NOMO-1 (cell line): ENCODE data around the gene FNDC5.

Experiments
- DNase-seq, 2 experiments: peaks; one replicate each; lab custom pipeline; 2025; ENCODE audit not compliant: unreplicated experiment in 2 of 2; lab: John Stamatoyannopoulos, UW

Gene FNDC5

GRCh38 chr1:32885676-32886003 is 14.9 kb upstream of the FNDC5 start:
- no peak for DNase-seq

DNA sequence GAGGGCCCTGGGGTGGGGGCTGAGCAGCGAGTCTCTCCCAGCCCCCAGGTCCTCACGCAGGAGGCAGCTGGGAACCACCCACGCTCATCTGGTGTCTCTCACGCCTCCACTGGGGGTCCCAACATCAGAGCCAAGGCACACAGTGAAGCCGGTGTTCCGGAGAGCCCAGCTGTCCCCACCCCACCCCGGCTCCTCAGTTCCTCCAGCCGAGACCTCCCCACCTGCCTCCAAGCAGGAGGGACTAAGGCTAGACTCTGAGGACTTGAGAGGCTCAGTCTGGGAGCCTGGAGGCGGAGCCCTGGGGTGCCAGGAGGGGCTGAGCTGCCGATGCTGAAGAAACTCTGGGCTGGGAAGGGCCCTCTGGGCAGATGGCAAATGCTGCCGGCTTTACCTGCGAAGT is 14.0 kb upstream of the FNDC5 start:
- DNase-seq: no peak

DNA sequence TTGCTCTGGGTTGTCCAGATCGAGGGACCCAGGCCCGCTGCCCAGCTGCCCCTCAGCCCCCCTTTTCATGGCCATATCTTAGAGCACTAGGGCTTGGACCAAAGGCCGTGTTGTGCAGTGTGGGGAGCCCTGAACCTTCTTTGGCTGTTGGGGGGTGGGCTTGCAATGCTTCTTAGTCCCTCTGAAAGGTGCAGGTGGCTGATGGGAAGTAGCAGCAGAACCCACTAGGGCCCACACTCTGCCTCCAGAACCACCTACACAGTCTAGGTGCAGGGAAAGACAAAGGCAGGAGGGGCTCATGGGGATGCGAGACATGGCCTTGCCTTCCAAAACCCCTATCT is 13.3 kb upstream of the FNDC5 start:
- no peak for DNase-seq

DNA sequence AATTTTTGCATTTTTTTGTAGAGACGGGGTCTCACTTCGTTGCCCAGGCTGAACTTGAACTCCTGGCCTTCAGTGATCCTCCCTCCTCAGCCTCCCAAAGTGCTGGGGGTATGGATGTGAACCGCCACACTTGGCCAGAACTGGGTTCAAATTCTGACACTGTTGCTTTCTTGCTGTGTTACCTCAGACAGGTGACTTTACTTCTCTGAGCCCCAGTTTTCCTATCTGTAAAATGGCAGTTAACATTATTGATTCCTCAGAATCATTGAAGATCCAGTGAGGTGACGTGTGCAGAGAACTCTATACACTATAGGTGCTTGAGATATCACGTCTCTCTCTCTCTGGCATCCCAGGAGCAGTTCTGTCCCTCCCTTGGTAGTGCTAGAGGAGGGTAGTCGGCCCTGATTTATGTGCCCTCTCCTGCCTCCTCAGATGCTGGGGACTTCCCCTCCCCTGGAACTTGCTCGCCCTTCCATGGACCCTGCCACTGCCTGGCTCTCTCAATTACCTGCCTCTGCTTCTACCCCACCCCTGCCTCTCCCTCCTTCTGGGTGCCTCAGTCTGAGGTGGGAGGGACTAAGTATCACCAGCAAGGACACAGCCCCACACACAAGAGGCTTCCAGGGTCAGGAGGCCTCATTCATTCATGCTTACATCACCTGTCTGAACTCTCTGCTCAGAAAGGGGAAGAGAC is 12.8 kb upstream of the FNDC5 start:
- DNase-seq: no peak

GRCh38 chr1:32881871-32882850 is 11.4 kb upstream of the FNDC5 start:
- no peak for DNase-seq

DNA sequence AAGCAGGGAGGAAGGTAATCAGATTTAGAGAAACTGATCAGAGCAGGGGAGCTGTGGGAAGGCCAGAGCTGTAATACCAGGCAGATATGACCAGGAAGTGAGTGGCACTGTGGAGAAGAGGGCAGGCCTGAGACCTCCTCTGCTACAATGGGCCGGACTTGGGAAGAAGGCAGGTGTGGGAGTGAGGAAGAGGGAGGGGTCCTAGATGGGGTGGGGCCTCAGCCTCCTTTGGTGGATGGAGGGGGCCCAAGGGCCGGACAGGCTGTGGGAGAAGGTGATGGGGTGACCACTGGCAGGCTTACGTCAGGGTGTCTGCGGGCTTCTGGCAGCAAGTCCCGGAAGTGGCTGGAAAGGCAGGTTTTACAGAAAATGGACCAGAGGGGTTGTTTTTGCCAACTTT is 10.6 kb upstream of the FNDC5 start:
- no peak for DNase-seq

DNA sequence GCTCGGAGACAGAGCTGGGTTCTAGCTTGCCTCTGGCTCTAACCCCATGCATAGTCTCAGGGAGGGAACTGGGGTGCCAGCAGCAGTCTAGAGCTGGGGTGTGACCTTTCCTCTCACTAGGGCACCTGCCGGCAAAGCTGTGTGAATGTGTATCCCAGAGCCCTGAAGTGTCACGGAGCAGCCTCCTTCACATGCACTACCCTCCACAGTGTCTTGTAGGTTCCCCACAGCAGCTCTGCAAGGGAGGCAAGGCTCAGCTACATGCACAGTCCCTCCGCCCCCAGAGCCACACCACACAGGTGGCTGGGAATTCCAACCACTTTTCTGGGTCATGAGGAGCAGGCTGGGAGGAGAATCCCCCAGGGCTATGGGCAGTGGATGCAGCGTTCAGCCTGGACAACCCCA is 7.9 kb upstream of the FNDC5 start:
- DNase-seq: no peak

GRCh38 chr1:32878183-32878582 is 7.5 kb upstream of the FNDC5 start:
- DNase-seq: no peak

GRCh38 chr1:32877211-32878110 is 6.7 kb upstream of the FNDC5 start:
- DNase-seq: no peak

DNA sequence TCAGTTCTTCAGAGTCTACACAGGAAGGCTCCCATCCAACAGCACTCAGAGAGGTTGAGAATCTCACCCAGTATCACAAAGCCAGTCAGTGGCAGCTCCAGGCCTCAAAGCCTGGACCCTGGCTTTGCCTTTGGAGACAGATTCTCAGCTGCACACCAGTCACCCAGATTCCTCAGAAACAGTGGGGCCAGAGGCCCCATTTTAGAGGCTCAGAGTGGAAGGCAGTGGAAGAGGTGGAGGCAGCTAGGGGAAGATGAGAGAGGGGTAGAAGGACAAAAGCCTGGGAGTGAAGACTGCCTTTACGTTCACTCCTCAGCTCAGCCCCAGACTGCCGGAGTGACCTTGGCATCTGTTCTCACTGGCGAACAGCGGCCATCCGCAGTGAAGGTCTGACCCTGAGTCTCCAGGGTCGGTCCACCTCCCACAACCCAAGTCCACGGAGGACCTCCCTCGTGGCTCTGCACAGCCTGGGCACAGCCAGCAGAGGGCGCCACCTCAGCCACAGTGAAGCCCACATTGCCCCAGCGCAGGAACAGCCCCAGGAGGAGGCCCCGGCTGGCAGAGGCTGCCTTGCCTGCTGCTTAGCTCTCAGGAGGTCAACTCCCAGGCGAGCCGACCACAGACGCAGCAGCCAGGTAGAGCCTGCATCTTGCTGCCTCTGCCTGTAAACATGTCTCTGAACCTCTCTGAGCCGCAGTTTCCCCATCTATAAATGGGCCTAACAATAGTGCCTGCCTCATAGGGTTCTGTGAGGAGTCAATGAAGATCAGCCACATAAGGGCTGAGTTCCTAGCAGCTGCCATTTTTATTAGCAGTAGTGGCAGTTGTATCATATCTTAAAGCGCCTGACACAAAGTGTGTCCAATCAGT is 5.9 kb upstream of the FNDC5 start:
- DNase-seq: peak; percentile 34 to 41

DNA sequence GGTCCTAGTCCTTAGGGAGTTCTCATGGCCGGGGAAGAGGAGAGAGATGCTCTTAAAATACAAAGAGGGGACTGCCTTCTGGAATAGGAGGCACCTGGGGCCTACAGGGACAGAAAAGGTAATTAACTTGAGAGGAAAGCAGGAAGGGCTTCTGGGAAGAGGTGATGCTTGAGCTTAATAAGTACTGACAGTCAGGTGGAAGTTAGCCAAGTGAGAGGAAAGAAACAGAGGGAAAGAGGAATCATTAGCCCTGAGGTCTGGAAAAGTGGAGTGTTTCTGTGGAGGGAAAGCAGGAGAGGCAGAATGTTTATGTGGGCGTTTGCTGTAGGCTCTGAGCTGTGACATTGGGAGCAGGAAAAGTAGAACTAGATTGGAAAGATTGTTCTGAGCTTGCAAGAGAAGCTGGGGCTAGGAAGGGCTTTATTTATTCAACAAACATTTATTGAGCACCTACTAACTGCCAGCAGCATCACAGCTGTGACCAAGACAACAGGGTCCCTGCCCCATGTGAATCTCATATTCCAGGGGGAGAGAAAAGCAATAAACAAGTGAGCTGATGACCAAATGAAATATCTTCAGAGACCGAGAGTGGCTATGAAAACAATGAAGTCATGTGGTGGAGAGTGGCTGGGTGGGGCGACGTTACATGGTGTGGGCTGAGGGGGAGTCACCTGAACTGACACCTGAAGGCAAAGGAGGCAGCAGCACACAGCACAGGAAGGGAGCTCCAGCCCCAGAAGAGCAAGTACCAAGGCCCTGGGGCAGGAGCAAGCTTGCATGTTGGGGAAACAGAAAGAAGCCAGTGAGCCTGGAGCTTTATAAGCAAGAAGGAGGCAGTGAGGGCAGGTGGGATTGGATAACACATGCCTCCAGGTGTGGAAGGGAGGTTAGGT is 4.4 kb upstream of the FNDC5 start:
- DNase-seq: no peak

- no peak for DNase-seq
These were observed 2.8 kb upstream of the FNDC5 start for GRCh38 chr1:32873484-32873883.

- no peak for DNase-seq
These were observed 1.4 kb upstream of the FNDC5 start for GRCh38 chr1:32872192-32872460.

DNA sequence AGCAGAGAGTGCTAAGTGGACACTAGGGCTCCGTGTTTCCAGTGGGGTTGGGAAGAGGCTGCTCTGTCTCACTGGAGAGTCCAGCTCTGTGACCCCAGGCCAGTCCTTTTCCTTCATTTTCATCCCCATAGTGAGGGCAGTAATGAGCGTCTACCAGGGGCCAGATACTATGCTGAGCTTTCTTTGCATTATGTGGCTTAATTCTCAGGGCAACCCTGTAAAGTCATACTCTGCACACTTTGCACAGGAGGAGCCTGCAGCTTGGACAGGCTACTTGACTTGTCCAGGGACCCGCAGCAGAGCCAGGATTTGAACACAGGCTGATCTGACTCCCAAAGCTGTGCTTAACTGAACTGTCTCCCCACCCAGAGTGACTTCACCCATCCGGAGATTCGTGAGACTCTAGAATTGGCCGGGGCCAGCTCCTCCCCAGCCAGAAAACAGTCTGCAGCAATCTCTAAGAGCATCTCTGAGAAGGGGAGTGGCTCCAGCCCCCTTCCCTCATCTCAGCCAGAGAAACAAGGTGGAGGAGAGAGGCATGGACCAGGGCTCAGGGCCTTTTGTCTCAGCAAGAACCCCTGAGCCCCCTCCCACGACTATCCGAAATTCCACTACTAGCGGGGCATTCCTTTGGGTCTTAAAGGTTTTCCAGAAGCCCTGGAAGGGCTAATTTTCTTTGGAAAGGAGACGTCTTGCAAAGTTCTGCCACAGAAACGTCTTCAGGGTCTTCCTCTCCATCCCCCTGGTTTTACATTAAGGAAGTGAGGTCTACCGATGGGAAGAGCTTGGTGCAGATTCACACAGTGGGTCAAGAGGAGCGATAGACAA is 866 bp upstream of the FNDC5 start:
- DNase-seq: no peak

DNA sequence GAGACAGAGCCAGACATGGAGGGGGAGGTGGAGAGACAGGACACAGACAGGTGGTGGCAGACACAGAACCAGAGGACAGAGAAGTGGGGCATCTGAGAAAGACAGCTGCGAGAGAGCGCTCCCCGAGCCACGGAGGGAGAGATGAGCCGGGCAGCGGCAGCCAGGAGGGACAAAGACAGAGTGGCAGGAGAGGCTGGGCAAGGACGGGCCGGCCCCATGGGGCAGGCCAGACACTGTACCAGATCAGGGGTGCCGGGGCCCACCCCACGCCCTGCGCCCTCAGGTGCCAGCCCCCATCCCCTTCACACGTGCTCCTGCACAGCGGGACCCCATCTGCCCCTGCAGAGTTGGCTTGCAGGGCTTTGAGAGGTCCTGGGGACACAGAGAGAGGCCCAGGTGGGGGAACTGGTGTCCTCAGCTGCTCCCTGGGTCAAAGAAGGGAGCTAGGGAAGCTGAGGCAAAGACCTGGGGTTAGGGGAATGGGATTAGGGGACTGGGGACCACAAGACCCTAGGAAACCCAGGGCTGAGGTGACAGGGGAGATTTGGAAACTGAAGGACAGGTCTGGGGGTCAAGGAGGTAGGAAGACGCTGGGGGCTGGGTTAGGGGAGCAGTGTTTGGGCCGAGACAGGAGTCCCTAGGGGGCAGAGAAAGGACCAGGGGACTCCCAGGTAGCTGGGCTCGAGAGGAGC is 643 bp downstream of the FNDC5 start:
- no peak for DNase-seq

- no peak for DNase-seq
These were observed 1.8 kb downstream of the FNDC5 start for GRCh38 chr1:32868806-32869455.

- no peak for DNase-seq
These were observed 2.6 kb downstream of the FNDC5 start for GRCh38 chr1:32868085-32868484.

DNA sequence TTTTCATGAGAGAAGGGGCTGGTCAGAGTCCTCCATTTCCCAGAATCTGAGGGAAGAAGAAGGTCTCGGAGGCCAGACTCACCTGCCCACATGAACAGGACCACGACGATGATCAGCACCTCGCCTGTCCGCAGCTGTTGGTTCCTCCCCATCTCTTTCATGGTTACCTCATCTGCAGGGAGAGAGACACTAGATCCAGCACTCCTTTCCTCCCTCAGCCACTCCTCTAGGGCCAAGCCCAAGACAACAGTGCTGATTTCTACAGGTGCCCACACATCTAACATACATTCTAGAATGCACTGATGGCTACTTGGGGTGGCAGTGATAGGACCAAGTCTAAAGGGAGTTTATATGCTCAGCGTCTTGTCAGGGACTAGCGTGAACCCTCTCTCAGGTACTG is 3.0 kb downstream of the FNDC5 start:
- DNase-seq: no peak
